Posterior cingulate gyrus (tissue), 11 donors: ENCODE measurements around the gene OGDHL.

Experiments used
- DNase-seq, 10 donors: peaks; one replicate each; pipeline versions ENCODE4 v3.0.0 to v3.0.0-alpha.2; 2020 to 2021; ENCODE audit warnings: mixed read lengths in 3 of 10
- intact Hi-C: fragments of 100-400 bp; cut with DNase I; formaldehyde crosslinking; loops from one replicate; pipeline ENCODE4 v1.15.1; 2023

The OGDHL gene

GRCh38 chr10:49698679-49699078 is 63.4 kb downstream of the OGDHL start:
- no peak for DNase-seq
- intact Hi-C loops = no loop called here

- intact Hi-C loops = no loop called here
Measured at GRCh38 chr10:49696311-49696710, 65.8 kb downstream of the OGDHL start.

GRCh38 chr10:49694466-49694865 is 67.7 kb downstream of the OGDHL start:
- intact Hi-C loops = no loop called here
- peak in 1 of 10 donors; percentile 66 for DNase-seq

More at GRCh38 chr10:49696311-49696710, 65.8 kb downstream of the OGDHL start:
- DNase-seq = no peak

DNA sequence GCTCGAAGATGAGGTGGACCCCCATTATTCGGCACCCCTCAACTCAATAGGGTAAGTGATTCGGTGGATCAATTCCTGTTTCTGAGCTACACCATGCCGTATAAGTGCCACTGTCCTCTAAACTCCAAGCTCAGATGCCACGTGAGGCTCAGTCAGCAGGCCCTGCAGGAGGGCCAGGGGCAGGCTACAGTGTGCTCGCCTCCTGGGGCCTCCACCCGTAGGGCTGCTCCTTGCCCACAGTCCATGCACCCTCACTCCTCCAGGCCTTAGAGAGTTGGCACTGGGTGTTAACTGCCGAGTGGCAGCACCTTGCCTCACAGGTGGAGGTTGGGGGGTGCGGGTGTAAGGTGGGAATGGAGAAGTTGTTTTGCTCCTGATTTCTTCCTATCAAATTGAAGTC is 70.5 kb downstream of the OGDHL start:
- intact Hi-C loops = no loop called here
- DNase-seq = no peak

GRCh38 chr10:49690698-49691356 is 71.3 kb downstream of the OGDHL start:
- intact Hi-C loops = no loop called here
- DNase-seq = no peak

DNA sequence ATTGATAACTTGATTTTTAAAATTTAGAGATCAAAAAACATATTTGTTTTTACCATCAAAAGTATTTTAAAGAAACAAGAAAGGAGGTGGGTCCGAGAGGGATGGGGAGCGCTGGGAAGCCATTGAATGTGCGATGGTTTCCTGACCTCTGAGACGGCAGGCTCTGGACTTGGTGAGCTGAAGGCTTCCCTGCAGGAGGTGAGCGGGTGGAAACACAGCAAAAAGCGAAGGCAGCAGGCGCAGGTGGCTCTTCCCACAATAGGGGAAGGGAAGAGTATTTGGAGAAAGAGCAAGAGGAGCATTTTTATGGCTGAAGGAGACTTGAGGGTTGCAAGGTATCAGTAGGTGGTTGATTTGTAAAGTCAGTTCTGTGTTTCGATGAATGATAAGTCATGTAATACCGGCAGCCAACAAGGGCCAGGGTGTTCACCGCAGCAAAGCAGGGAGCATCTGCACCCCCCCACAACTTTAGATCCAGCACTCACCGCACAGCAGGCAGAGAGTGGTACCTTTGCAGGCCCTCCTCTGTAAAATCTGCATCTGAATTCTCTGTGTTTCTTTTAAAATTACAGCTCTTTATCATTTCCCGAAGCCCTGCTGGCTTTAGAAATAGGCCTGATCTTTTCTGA is 72.1 kb downstream of the OGDHL start:
- intact Hi-C loops = no loop called here
- DNase-seq = no peak

- DNase-seq = no peak
- intact Hi-C loops = no loop called here
Measured at GRCh38 chr10:49688920-49689319, 73.2 kb downstream of the OGDHL start.

GRCh38 chr10:49688261-49688846 is 73.8 kb downstream of the OGDHL start:
- intact Hi-C loops = no loop called here

GRCh38 chr10:49686651-49687050 is 75.5 kb downstream of the OGDHL start:
- DNase-seq = no peak
- intact Hi-C loops = no loop called here

More at GRCh38 chr10:49688261-49688846, 73.8 kb downstream of the OGDHL start:
- DNase-seq = peak in 1 of 10 donors; percentile 41
